Esophagus squamous epithelium (tissue), 4 donors: Measurements from ENCODE around the gene LRRC41.

Experiments
- POLR2A ChIP-seq, 4 donors: fragments of 450-650 bp; IDR thresholded peaks; one replicate each; pipeline ENCODE4 v1.6.1; 2017; ENCODE audit warnings: antibody characterized with exemption in 4 of 4, mild to moderate bottlenecking in 4 of 4, moderate library complexity in 3 of 4
- TF ChIP-seq, protein P1 (sequence below), 6 experiments: fragments of 450-650 bp in 4 of 6; fragments of 200-600 bp in 2 of 6; sonication (generic) in 2 of 6; IDR thresholded peaks; one replicate each; pipeline ENCODE4 v1.5.1; 2016 to 2019; ENCODE audit warnings: antibody characterized with exemption in 6 of 6, mild to moderate bottlenecking in 4 of 6, moderate library complexity in 4 of 6

DNA sequence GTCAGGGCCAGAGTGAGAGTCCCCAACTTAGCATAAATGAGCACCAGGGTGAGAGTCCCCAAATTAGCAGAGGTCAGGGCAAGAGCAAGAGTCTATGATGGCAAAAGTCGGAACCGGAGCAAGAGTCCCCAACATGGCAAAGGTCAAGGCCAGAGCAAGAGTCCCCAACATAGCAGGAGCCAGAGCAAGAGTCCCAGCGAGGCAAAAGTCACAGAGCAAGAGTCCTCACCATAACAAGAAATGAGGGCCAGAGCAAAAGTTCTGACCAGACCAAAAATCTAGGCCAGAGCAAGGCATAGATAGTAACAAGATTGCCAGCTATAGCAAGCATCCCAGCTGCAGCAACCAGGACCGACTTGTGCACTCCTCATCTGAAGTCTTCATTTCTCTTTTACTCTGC, 40.3 kb upstream of the LRRC41 start:
- TF ChIP-seq, protein P1, sequence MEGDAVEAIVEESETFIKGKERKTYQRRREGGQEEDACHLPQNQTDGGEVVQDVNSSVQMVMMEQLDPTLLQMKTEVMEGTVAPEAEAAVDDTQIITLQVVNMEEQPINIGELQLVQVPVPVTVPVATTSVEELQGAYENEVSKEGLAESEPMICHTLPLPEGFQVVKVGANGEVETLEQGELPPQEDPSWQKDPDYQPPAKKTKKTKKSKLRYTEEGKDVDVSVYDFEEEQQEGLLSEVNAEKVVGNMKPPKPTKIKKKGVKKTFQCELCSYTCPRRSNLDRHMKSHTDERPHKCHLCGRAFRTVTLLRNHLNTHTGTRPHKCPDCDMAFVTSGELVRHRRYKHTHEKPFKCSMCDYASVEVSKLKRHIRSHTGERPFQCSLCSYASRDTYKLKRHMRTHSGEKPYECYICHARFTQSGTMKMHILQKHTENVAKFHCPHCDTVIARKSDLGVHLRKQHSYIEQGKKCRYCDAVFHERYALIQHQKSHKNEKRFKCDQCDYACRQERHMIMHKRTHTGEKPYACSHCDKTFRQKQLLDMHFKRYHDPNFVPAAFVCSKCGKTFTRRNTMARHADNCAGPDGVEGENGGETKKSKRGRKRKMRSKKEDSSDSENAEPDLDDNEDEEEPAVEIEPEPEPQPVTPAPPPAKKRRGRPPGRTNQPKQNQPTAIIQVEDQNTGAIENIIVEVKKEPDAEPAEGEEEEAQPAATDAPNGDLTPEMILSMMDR (IDR thresholded peaks at IDR 0.05), result no peak
- TF ChIP-seq POLR2A (IDR thresholded peaks at IDR 0.05), result no peak
